ENCODE measurements around the gene SP6. TPM values are rescaled to one million over a fixed set of nuclear protein-coding genes. Genes with fewer than 3 reads are reported as not detected.

Gene SP6
- total RNA-seq, 2 donors from 2014 or later, result 8.7 to 8.8 TPM

- H3K36me3 ChIP-seq, result peaks cover 5% of the 10 kb centered on the region
- no peaks in the 10 kb centered on the region for H3K9me3 ChIP-seq
- no peak overlapping the region for H3K4me3 ChIP-seq
- peaks cover 9% of the 10 kb centered on the region for H3K4me1 ChIP-seq
- intact Hi-C loops (cut with DNase I), result no loop called here
- H3K9ac ChIP-seq (ENCODE audit: low read depth in 2 of 2, low read length in 2 of 2), result peak overlapping the region in 1 of 2 donors; percentile 74
- DNase-seq, result no peak
- H3K27ac ChIP-seq, result no peak overlapping the region
- no peak for TF ChIP-seq CTCF (IDR thresholded peaks at IDR 0.05)
- no peaks in the 10 kb centered on the region for H3K27me3 ChIP-seq
Measured at GRCh38 chr17:47829870-47830269, 21.1 kb downstream of the SP6 start.

GRCh38 chr17:47823519-47823918 lies 27.4 kb downstream of the SP6 start:
- Histone ChIP-seq H3K27ac (no peak overlapping the region), H3K4me1 (no peaks in the 10 kb centered on the region), H3K36me3 (peaks cover 13% of the 10 kb centered on the region), H3K4me3 (no peak overlapping the region), H3K9me3 (no peaks in the 10 kb centered on the region), H3K9ac (ENCODE audit: low read depth in 2 of 2, low read length in 2 of 2) (no peak overlapping the region), H3K27me3 (no peaks in the 10 kb centered on the region)
- no peak for TF ChIP-seq CTCF (IDR thresholded peaks at IDR 0.05)
- no peak for DNase-seq
- intact Hi-C loops (cut with DNase I), result no loop called here

GRCh38 chr17:47822785-47823184 lies 28.2 kb downstream of the SP6 start:
- Histone ChIP-seq H3K4me3 (no peak overlapping the region), H3K4me1 (no peaks in the 10 kb centered on the region), H3K9ac (ENCODE audit: low read depth in 2 of 2, low read length in 2 of 2) (no peak overlapping the region), H3K9me3 (no peaks in the 10 kb centered on the region), H3K36me3 (peaks cover 13% of the 10 kb centered on the region), H3K27me3 (no peaks in the 10 kb centered on the region), H3K27ac (no peak overlapping the region)
- no peak for TF ChIP-seq CTCF (IDR thresholded peaks at IDR 0.05)
- intact Hi-C loops (cut with DNase I), result no loop called here
- no peak for DNase-seq

GRCh38 chr17:47821424-47822391 lies 29.3 kb downstream of the SP6 start, which contains the start of gene OSBPL7:
TSS of gene OSBPL7 (minus strand) at chr17:47821794. CDS start at chr17:47820278, 1,516 bp downstream.
- TF ChIP-seq CTCF (IDR thresholded peaks at IDR 0.05), result no peak
- Histone ChIP-seq H3K4me3 (peak within 1 kb of the TSS; percentile 64), H3K9me3 (no peaks in the 10 kb centered on the region), H3K27ac (peak within 1 kb of the TSS; percentile 76), H3K9ac (ENCODE audit: low read depth in 2 of 2, low read length in 2 of 2) (peak within 1 kb of the TSS; percentile 80 to 84), H3K4me1 (no peaks in the 10 kb centered on the region), H3K27me3 (no peaks in the 10 kb centered on the region), H3K36me3 (peaks cover 13% of the 10 kb centered on the region)
- intact Hi-C loops (cut with DNase I), result no loop called here
- peak; percentile 82 for DNase-seq

- DNase-seq, result no peak
- H3K27me3 ChIP-seq, result no peaks in the 10 kb centered on the region
- H3K36me3 ChIP-seq, result peaks cover 9% of the 10 kb centered on the region
- intact Hi-C loops (cut with DNase I), result no loop called here
- no peak for TF ChIP-seq CTCF (IDR thresholded peaks at IDR 0.05)
- no peaks in the 10 kb centered on the region for H3K9me3 ChIP-seq
- H3K9ac ChIP-seq (ENCODE audit: low read depth in 2 of 2, low read length in 2 of 2), result peak overlapping the region; percentile 80 to 84
- peak overlapping the region; percentile 64 for H3K4me3 ChIP-seq
- no peaks in the 10 kb centered on the region for H3K4me1 ChIP-seq
- peak overlapping the region; percentile 76 for H3K27ac ChIP-seq
Measured at GRCh38 chr17:47821031-47821423, 29.9 kb downstream of the SP6 start.
